H9 (cell line): ENCODE results near the gene WDR55. TPM values are rescaled to one million over a fixed set of nuclear protein-coding genes. Genes with fewer than 3 reads are reported as not detected.
A peak's percentile ranks its signal among the peaks of the same experiment; 100 is the strongest.

Experiments used
- DNase-seq: peaks from one replicate; pipeline ENCODE4 v3.0.0-alpha.2; 2017
- H2AFZ ChIP-seq: one replicate; pipeline ENCODE4 v1.6.1; 2013; ENCODE audit warnings: mild to moderate bottlenecking, low read length, control low read depth, moderate library complexity
- H2AK5ac ChIP-seq: 2 replicates; pipeline ENCODE4 v1.6.1; 2013; ENCODE audit warnings: low read length, control low read depth, mixed read lengths; ENCODE audit not compliant: insufficient read length
- H2BK120ac ChIP-seq: one replicate; pipeline ENCODE4 v1.6.1; 2013; ENCODE audit warnings: low read depth, mild to moderate bottlenecking, low read length, control low read depth, inconsistent platforms; ENCODE audit not compliant: poor library complexity, severe bottlenecking
- H2BK12ac ChIP-seq: 2 replicates; pipeline ENCODE4 v1.6.1; 2013; ENCODE audit warnings: low read length, control low read depth, mixed read lengths, low read depth; ENCODE audit not compliant: insufficient read length
- H2BK15ac ChIP-seq: 2 replicates; pipeline ENCODE4 v1.6.1; 2013; ENCODE audit warnings: low read depth, low read length, control low read depth
- H2BK20ac ChIP-seq: one replicate; pipeline ENCODE4 v1.6.1; 2013; ENCODE audit warnings: low read depth, mild to moderate bottlenecking, low read length, control low read depth, inconsistent platforms; ENCODE audit not compliant: poor library complexity, severe bottlenecking
- H2BK5ac ChIP-seq: 2 replicates; pipeline ENCODE4 v1.6.1; 2013; ENCODE audit warnings: low read length, control low read depth, mixed read lengths; ENCODE audit not compliant: insufficient read length
- H3K14ac ChIP-seq: 2 replicates; pipeline ENCODE4 v1.6.1; 2013; ENCODE audit warnings: low read length, control low read depth; ENCODE audit not compliant: insufficient read depth
- H3K18ac ChIP-seq: 2 replicates; pipeline ENCODE4 v1.6.1; 2013; ENCODE audit warnings: low read depth, mild to moderate bottlenecking, mixed read lengths, low read length, control low read depth; ENCODE audit not compliant: insufficient read length
- H3K23ac ChIP-seq: 2 replicates; pipeline ENCODE4 v1.6.1; 2013; ENCODE audit warnings: low read length, control low read depth, mixed read lengths, low read depth; ENCODE audit not compliant: insufficient read length
- H3K23me2 ChIP-seq: 2 replicates; pipeline ENCODE4 v1.6.1; 2013; ENCODE audit warnings: low read depth, mild to moderate bottlenecking, mixed read lengths, low read length, control low read depth; ENCODE audit not compliant: insufficient read length, poor library complexity, severe bottlenecking
- H3K27ac ChIP-seq: 2 replicates; pipeline ENCODE4 v1.5.1; 2013; ENCODE audit warnings: low read length, control low read depth, mixed read lengths, low read depth; ENCODE audit not compliant: insufficient read length
- H3K27me3 ChIP-seq: 2 replicates; pipeline ENCODE4 v1.6.1; 2013; ENCODE audit warnings: low read length, control low read depth, inconsistent platforms; ENCODE audit not compliant: insufficient read depth
- H3K4ac ChIP-seq: 2 replicates; pipeline ENCODE4 v1.6.1; 2013; ENCODE audit warnings: low read depth, mild to moderate bottlenecking, control low read depth, inconsistent platforms, low read length, moderate library complexity
- H3K4me1 ChIP-seq: 2 replicates; pipeline ENCODE4 v1.6.1; 2013; ENCODE audit warnings: low read length, control low read depth, inconsistent platforms; ENCODE audit not compliant: insufficient read depth
- H3K4me2 ChIP-seq: 2 replicates; pipeline ENCODE4 v1.6.1; 2013; ENCODE audit warnings: low read length, control low read depth, mixed read lengths; ENCODE audit not compliant: insufficient read length, insufficient read depth
- H3K56ac ChIP-seq: 2 replicates; pipeline ENCODE4 v1.6.1; 2013; ENCODE audit warnings: low read depth, mild to moderate bottlenecking, mixed read lengths, low read length, control low read depth; ENCODE audit not compliant: insufficient read length
- H3K79me1 ChIP-seq: 2 replicates; pipeline ENCODE4 v1.6.1; 2013; ENCODE audit warnings: low read depth, mild to moderate bottlenecking, moderate library complexity, low read length, control low read depth, inconsistent platforms; ENCODE audit not compliant: insufficient read depth, poor library complexity, severe bottlenecking
- H3K79me2 ChIP-seq: 2 replicates; pipeline ENCODE4 v1.6.1; 2013; ENCODE audit warnings: low read length, control low read depth, inconsistent platforms; ENCODE audit not compliant: insufficient read depth
- H3K9ac ChIP-seq: 2 replicates; pipeline ENCODE4 v1.6.1; 2013; ENCODE audit warnings: low read length, control low read depth, mixed read lengths; ENCODE audit not compliant: insufficient read length; ENCODE audit errors: extremely low read depth
- H3K9me3 ChIP-seq: one replicate; pipeline ENCODE4 v1.6.1; 2013; ENCODE audit warnings: low read depth, low read length, inconsistent platforms; ENCODE audit not compliant: control insufficient read depth
- H3T11ph ChIP-seq: one replicate; pipeline ENCODE4 v1.6.1; 2013; ENCODE audit warnings: mild to moderate bottlenecking, low read length, control low read depth, inconsistent platforms
- H4K20me1 ChIP-seq: one replicate; pipeline ENCODE4 v1.6.1; 2013; ENCODE audit not compliant: control insufficient read depth, insufficient read length, insufficient read depth
- H4K5ac ChIP-seq: 2 replicates; pipeline ENCODE4 v1.6.1; 2013; ENCODE audit warnings: low read depth, mild to moderate bottlenecking, mixed read lengths, low read length, control low read depth; ENCODE audit not compliant: insufficient read length
- H4K8ac ChIP-seq: replicated peaks from 2 replicates; pipeline ENCODE4 v1.6.1; 2013; ENCODE audit warnings: low read length, control low read depth, mixed read lengths, low read depth; ENCODE audit not compliant: insufficient read length
- H4K91ac ChIP-seq: 2 replicates; pipeline ENCODE4 v1.6.1; 2013; ENCODE audit warnings: low read depth, mild to moderate bottlenecking, moderate library complexity, mixed read lengths, low read length, control low read depth; ENCODE audit not compliant: insufficient read length
- H3K27ac Mint-ChIP-seq, 3 experiments: 2 replicates in 2 of 3; 3 replicates in 1 of 3; pipeline ENCODE4 v1.8.0; 2020 to 2021; ENCODE audit warnings: mixed read lengths in 3 of 3, mild to moderate bottlenecking in 1 of 3, moderate library complexity in 1 of 3
- H3K27me3 Mint-ChIP-seq: 2 replicates; pipeline ENCODE4 v1.8.0; 2021; ENCODE audit warnings: low read depth, mild to moderate bottlenecking, moderate library complexity, mixed read lengths
- H3K36me3 Mint-ChIP-seq, 3 experiments: 2 replicates in 2 of 3; 3 replicates in 1 of 3; pipeline ENCODE4 v1.8.0; 2020 to 2021; ENCODE audit warnings: low read depth in 3 of 3, mixed read lengths in 3 of 3; ENCODE audit not compliant: insufficient read depth in 1 of 3
- H3K4me1 Mint-ChIP-seq, 2 experiments: 2 replicates each; pipeline ENCODE4 v1.8.0; 2020; ENCODE audit warnings: mixed read lengths in 2 of 2
- H3K4me3 Mint-ChIP-seq, 2 experiments: 2 replicates in 1 of 2; 3 replicates in 1 of 2; pipeline ENCODE4 v1.8.0; 2020 to 2021; ENCODE audit warnings: mild to moderate bottlenecking in 2 of 2, mixed read lengths in 2 of 2, moderate library complexity in 1 of 2
- H3K9me3 Mint-ChIP-seq, 2 experiments: 2 replicates in 1 of 2; 3 replicates in 1 of 2; pipeline ENCODE4 v1.8.0; 2020; ENCODE audit warnings: mild to moderate bottlenecking in 2 of 2, mixed read lengths in 2 of 2, moderate library complexity in 1 of 2
- CTCF ChIP-seq: fragments of 200-600 bp; sonication (generic); conservative IDR thresholded peaks from 3 replicates; pipeline ENCODE4 v1.8.0; 2021; ENCODE audit warnings: antibody characterized with exemption, mild to moderate bottlenecking
- WGBS: extraction: QIAGEN DNeasy Blood & Tissue Kit; methylation state at CpG from one replicate; pipeline ENCODE4 v1.1.7; 2013; ENCODE audit warnings: missing lambda C conversion rate, low lambda C conversion rate, mixed read lengths; ENCODE audit not compliant: insufficient read length; ENCODE audit errors: extremely low coverage; 5-methylcytosine and 5-hydroxymethylcytosine counted together
- total RNA-seq: library from RNA; stranded (reverse); gene quantifications from 2 replicates; pipeline ENCODE4 v1.2.1, GENCODE V29; 2021

The WDR55 gene
- total RNA-seq, 1 experiment from 2014 or later = 24.7 TPM

GRCh38 chr5:140690941-140691924 is 26.5 kb downstream of the WDR55 start, which contains the start of the genes HARS1 and HARS2:
HARS1 (minus strand) TSS chr5:140691370; CDS start chr5:140691304, 66 bp downstream.
HARS2 (plus strand) TSS chr5:140691455; CDS start chr5:140691649, 194 bp downstream.
- Histone ChIP-seq H3K56ac (no peak within 1 kb of the TSS), H2AK5ac (no peak within 1 kb of the TSS), H3T11ph (no peak within 1 kb of the TSS), H3K4me2 (peak within 1 kb of the TSS; percentile 90), H3K79me1 (peaks cover 3% of the 10 kb centered on the region), H4K20me1 (no peaks in the 10 kb centered on the region), H3K14ac (0 out of 2 replicates have a peak within 1 kb of the TSS, but pooled peaks have one; percentile 49), H2BK20ac (no peak within 1 kb of the TSS), H4K5ac (no peak within 1 kb of the TSS), H3K27me3 (no peaks in the 10 kb centered on the region), H2BK15ac (no peak within 1 kb of the TSS), H3K18ac (peak within 1 kb of the TSS; percentile 22), H4K91ac (no peak within 1 kb of the TSS), H3K23me2 (peaks cover 6% of the 10 kb centered on the region), H3K27ac (peak within 1 kb of the TSS; percentile 7), H3K23ac (no peak within 1 kb of the TSS), H4K8ac (no peak within 1 kb of the TSS), H3K9me3 (no peaks in the 10 kb centered on the region), H2BK12ac (no peak within 1 kb of the TSS), H3K79me2 (peaks cover 9% of the 10 kb centered on the region; the same call in 1 of the 2 replicates), H2BK5ac (no peak within 1 kb of the TSS), H3K4ac (no peak within 1 kb of the TSS), H3K9ac (peak within 1 kb of the TSS; percentile 81), H2AFZ (no peak within 1 kb of the TSS), H3K4me1 (no peaks in the 10 kb centered on the region), H2BK120ac (no peak within 1 kb of the TSS)
- WGBS = no CpG with 5 or more reads among the region's 61 CpGs
- DNase-seq = peak; percentile 95
- Mint-ChIP-seq H3K27ac (peak within 1 kb of the TSS; percentile 96 to 98 (median 96)), H3K4me1 (peaks cover 11 to 18% of the 10 kb centered on the region in 2 experiments), H3K36me3 (peaks cover 11 to 45% (median 34%) of the 10 kb centered on the region in 3 experiments; a peak in 6 of 7 replicates), H3K27me3 (no peaks in the 10 kb centered on the region), H3K4me3 (peak within 1 kb of the TSS; percentile 100), H3K9me3 (no peaks in the 10 kb centered on the region)
- TF ChIP-seq CTCF = no peak
